Nephron progenitor cell (in vitro differentiated cells): ENCODE measurements around the gene TRIM10.
A peak's percentile ranks its signal among the peaks of the same experiment; 100 is the strongest.
"Not testable (repeated sequence)": the region's sequence is repeated elsewhere in the genome, so short reads cannot be mapped to it uniquely, and the experiment has no call there.

ENCODE experiments used
- DNase-seq: peaks from one replicate; pipeline ENCODE4 v3.0.0; 2021
- H3K27ac Mint-ChIP-seq: 2 replicates; pipeline ENCODE4 v1.8.0; 2021; ENCODE audit warnings: mild to moderate bottlenecking, moderate library complexity, mixed read lengths
- H3K27me3 Mint-ChIP-seq: 2 replicates; pipeline ENCODE4 v1.8.0; 2021; ENCODE audit warnings: mild to moderate bottlenecking, low read depth, mixed read lengths; ENCODE audit not compliant: poor library complexity
- H3K36me3 Mint-ChIP-seq: 2 replicates; pipeline ENCODE4 v1.8.0; 2021; ENCODE audit warnings: low read depth, mixed read lengths
- H3K4me1 Mint-ChIP-seq: 2 replicates; pipeline ENCODE4 v1.8.0; 2021; ENCODE audit warnings: mixed read lengths
- H3K4me3 Mint-ChIP-seq: 2 replicates; pipeline ENCODE4 v1.8.0; 2021; ENCODE audit warnings: mild to moderate bottlenecking, moderate library complexity, mixed read lengths
- H3K9me3 Mint-ChIP-seq: 2 replicates; pipeline ENCODE4 v1.8.0; 2021; ENCODE audit warnings: mild to moderate bottlenecking, moderate library complexity, mixed read lengths
- CTCF ChIP-seq: fragments of 200-600 bp; sonication (generic); IDR thresholded peaks from 2 replicates; pipeline ENCODE4 v1.5.0; 2021; ENCODE audit warnings: antibody characterized with exemption

Gene TRIM10

GRCh38 chr6:30169658-30170614, 8.9 kb upstream of the TRIM10 start:
- H3K4me3 Mint-ChIP-seq = no peak overlapping the region
- no peak overlapping the region for H3K27ac Mint-ChIP-seq
- H3K36me3 Mint-ChIP-seq = no peaks in the 10 kb centered on the region
- no peaks in the 10 kb centered on the region for H3K4me1 Mint-ChIP-seq
- TF ChIP-seq CTCF = peak; percentile 71
- DNase-seq = no peak
- H3K9me3 Mint-ChIP-seq = no peaks in the 10 kb centered on the region
- peaks cover 75% of the 10 kb centered on the region for H3K27me3 Mint-ChIP-seq

- TF ChIP-seq CTCF = no peak
- Mint-ChIP-seq H3K9me3 (no peaks in the 10 kb centered on the region), H3K27ac (no peak overlapping the region), H3K4me3 (no peak overlapping the region), H3K4me1 (no peaks in the 10 kb centered on the region), H3K36me3 (no peaks in the 10 kb centered on the region), H3K27me3 (peaks cover 66% of the 10 kb centered on the region)
- no peak for DNase-seq
These were observed 7.7 kb upstream of the TRIM10 start for GRCh38 chr6:30168741-30169140.

- H3K9me3 Mint-ChIP-seq = no peaks in the 10 kb centered on the region
- TF ChIP-seq CTCF = no peak
- no peaks in the 10 kb centered on the region for H3K4me1 Mint-ChIP-seq
- no peak overlapping the region for H3K4me3 Mint-ChIP-seq
- no peak for DNase-seq
- no peak overlapping the region for H3K27ac Mint-ChIP-seq
- H3K27me3 Mint-ChIP-seq = peaks cover 49% of the 10 kb centered on the region
- no peaks in the 10 kb centered on the region for H3K36me3 Mint-ChIP-seq
These were observed 6.1 kb upstream of the TRIM10 start for GRCh38 chr6:30167101-30167500.

- H3K4me3 Mint-ChIP-seq, H3K27ac Mint-ChIP-seq, H3K4me1 Mint-ChIP-seq, H3K36me3 Mint-ChIP-seq, H3K9me3 Mint-ChIP-seq, DNase-seq: not testable (repeated sequence)
- H3K27me3 Mint-ChIP-seq = peaks cover 31% of the 10 kb centered on the region
These were observed 4.2 kb upstream of the TRIM10 start for GRCh38 chr6:30165238-30165637.

- no peak overlapping the region for H3K4me3 Mint-ChIP-seq
- H3K27me3 Mint-ChIP-seq = peaks cover 30% of the 10 kb centered on the region
- H3K36me3 Mint-ChIP-seq = no peaks in the 10 kb centered on the region
- no peak overlapping the region for H3K27ac Mint-ChIP-seq
- TF ChIP-seq CTCF = no peak
- DNase-seq = no peak
- H3K4me1 Mint-ChIP-seq = no peaks in the 10 kb centered on the region
- no peaks in the 10 kb centered on the region for H3K9me3 Mint-ChIP-seq
These were observed 3.7 kb upstream of the TRIM10 start for GRCh38 chr6:30164714-30165113.

GRCh38 chr6:30163918-30164654, 3.1 kb upstream of the TRIM10 start:
- Mint-ChIP-seq H3K9me3 (no peaks in the 10 kb centered on the region), H3K4me1 (no peaks in the 10 kb centered on the region), H3K36me3 (no peaks in the 10 kb centered on the region), H3K4me3 (no peak overlapping the region), H3K27me3 (peaks cover 33% of the 10 kb centered on the region), H3K27ac (no peak overlapping the region)
- no peak for TF ChIP-seq CTCF
- no peak for DNase-seq
